NCI-H345 (cell line): ENCODE data around the gene FLRT2.

Source experiments
- DNase-seq: peaks from one replicate; lab custom pipeline; 2025; lab: John Stamatoyannopoulos, UW

Gene FLRT2

DNA sequence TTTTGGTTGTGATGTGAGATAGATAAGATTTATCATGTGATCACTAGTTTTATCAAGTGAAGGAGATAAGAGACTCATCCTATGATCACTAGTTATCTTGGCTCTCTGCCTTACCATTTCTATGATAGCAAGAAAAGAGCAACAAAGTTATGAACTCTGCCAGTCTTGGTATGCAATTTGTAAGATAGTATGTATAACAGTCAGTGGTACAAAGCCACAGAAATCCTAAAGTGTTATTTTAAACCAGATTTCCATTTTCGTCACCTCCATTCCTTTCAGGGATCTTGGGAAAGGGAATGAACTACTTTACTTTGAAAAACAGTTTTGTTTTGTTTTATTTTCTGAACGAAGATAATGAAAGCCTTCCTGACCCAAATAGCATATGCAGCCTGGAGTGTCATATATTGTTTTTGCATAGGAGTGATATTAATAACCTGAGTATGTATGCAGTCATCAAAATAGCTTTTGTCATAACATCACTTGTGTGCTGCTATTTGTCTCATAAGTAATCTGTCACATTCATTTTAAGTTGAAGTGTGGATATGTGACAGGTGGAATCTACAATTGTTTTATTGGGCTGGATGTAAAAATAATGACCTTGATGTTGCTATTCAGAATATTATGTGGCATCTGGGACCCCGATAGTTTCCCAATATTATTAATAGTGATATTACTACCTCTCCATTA is 35.0 kb downstream of the FLRT2 start:
- DNase-seq: no peak

DNA sequence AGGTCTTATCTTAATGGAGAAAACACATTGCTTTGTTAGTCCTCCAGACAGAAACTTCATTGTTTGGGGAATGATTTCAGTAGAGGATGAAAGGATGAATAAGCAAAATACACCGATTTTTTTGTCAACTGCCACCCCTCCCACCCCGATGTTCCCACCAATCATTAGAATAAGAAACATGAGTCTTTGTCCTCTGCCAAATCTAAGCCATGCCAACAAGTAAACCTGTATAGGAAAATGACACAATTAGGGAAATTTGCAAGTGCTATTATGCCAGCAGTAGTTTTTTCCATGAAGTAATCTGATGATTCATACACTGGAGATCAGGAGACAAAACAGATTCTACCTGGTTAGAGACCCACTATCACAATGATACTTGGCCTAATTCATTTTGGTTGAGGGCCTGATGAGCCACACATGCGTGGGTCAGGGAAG is 35.9 kb downstream of the FLRT2 start:
- DNase-seq: no peak

DNA sequence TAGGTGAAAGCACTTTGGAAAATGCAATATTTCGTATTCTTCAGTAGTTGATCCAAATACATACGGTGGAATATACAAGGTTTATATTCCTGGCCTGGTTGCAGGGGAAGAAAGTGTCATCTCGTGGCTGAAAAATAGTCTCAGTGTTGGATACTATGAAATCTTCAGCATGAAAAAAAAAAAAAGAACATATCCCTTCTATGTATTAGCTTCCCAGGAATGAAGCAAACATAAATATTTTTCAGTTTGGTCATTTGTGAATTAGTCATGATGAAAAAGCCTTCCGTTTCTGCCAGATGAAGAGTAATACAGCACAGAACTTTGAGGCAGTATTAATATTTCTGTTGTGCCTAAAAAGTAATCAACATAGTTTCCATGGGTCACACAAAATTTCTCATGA is 36.7 kb downstream of the FLRT2 start:
- no peak for DNase-seq

DNA sequence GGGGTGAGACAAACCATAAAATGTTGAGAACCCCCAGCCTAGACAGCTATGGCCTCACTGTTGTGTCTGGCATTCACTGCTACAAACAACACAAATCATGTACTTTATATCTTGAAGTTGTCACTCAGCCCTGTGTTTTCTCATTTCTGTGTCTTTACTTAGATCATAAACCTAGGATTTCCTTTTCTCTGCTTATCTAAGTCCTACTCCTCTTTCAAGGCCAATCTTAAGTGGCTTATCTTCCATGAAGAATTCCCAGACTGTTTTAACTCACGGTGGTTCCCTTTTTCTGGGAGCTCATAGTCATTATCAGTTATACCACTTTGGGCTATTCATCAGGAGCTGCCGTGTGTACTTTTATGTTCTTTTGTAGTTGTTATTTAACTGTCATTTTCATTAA is 42.1 kb downstream of the FLRT2 start:
- no peak for DNase-seq

DNA sequence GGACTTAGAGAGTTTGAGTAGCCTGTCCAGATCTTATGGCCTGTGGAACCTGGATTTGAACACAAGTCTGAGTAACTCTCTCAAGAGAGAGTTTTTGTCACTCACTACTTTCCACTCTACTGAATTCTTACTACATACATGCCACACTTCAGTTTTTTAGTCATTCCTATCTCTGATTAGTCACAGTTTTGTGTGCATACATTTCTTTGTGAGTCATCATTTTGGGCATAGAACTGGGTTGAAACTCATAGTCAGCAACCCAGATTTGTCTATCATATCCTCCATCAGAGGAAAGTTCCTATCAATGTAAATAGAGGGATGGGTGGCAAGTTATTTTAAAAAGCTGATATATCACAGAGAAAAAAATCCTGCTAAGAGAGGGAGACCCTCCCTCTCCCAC is 42.9 kb downstream of the FLRT2 start:
- no peak for DNase-seq

DNA sequence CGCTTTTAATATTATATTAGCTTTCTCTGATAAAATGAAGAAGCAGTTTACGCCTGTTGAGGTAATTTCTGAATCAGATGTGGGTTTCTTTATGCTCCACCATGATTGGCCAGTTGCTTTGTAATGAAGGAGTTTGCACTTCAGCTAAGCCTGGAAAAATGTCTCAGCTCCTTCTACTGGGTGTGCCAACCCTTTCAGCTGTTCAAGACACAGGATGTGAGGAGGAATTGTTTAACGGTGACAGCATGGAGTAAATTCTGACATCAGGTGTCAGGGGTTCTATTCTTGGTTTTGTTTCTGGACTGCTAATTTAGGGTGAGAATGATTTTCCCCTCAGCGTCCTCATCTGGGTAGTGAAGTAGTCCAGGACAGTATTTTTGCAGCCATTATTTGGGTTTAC is 43.5 kb downstream of the FLRT2 start:
- no peak for DNase-seq

DNA sequence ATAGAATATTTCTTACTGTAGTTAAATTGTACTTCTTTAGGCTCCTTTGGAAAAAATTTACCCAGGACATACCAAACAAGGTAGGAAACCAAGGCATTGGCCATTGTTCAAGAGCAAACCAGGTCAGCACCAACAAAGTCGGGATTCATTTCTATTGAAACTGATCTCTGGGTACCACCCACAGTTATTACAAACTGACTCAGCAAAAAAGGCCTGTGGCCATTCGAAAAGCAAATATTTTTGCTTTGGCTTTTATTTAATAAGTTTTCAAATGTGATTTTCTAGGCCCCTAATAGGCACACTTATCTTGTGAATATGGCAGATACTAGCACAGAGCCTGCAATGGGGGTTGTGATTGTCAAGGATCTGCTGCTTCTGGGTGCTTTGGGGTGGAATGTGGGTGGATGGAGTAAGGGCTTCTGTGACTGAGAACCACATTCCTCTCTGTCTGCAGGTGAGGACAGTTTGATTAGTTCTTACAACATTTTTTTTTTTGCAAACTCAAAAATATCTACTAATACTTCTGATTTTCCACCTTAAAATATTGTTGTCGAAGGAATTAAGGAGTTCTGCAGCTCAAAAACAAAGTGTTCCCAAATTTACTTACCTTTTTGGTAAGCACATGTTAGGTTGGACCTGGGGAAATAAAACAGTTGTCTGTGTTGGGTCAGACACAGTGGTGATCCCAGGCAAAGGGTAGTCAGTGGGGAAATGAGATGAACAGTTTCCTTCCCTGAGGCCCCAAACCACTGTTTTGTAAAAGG is 45.1 kb downstream of the FLRT2 start:
- no peak for DNase-seq

DNA sequence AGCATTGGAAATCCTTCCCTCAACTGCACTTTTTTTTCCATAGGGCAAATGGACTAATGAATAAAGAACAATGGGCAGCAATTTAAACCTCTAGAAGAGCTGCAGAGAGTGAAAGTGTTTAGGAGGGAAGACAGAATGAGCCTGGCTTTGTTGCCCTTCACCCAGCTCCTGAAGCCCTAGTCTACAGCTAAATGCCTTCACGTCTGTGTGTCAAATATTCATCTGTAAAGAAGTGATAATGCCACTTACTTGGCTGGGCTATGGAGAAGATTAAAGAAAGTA is 45.6 kb downstream of the FLRT2 start:
- DNase-seq: no peak

DNA sequence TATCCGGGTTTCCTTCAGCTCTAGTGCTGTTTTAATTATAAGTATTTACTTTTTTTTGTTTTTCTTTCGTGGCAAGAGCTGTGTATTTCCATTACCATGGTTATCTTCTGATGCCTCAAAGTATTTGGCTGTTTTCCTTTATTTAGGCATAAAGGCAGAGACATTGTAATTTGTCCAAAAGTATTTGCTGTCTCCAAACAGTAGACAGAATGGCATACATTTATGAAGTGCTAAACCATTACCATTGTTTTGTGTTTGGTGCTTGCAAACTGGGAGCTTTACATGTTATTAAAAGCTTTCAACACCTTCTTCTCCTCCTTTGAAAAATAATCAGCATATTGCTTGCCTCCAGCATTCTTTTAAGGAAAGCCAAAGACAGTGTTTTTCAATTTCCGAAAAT is 46.3 kb downstream of the FLRT2 start:
- no peak for DNase-seq

DNA sequence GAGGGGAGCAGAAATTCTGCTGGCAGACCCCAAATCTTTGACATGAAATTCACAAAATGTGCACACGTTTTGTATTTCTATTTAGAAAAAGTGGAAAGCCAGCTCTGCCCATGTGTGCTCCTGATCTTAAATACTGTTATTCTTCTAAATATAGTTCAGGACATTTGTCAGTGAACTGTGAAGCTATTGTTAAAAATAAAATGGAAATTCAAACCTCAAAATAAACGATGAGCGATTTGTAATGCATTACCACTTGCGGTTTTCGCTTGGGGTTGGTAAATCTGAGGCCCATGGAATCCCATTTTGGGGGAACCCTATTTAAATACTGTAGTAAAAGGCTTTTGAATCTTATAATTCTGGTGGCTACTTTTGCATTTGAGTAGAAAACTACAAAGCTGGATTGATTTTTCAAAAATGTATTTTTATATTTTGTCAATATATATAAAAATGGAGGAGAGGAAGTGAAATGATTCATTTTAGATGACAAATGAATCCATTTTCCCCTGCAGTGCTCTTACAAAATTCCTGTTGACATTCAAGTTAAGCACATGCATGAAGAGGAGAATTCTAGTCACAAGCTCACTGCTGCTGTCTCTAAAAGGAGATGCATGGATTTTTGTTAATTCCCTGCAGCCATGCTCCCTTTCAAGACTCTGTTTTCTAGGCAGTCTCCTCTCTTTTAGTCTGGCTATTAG is 47.1 kb downstream of the FLRT2 start:
- DNase-seq: no peak

DNA sequence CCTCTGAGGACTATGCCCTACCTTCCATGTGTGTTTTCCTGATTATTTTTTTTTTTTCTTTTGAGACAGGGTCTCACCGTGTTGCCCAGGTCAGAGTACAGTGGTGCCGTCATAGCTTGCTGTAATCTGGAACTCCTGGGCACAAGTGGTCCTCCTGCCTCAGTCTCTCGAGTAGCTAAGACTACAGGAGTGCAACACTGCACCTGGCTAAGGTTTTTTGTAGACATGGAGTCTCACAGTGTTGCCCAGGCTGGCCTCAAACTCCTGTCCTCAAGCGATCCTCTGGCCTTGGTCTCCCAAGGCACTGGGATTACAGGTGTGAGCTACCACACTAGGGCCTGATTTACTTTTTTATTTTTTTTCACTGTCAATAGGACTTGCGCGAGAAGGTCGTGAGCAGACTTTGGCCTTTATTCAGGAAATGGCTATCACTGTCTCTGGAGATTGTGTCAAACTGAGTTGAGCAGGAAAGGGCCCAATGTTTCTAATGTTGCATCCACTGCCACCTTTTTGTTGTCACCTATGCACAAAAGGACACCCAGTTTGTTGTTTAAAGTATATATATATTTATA is 47.7 kb downstream of the FLRT2 start:
- DNase-seq: no peak

DNA sequence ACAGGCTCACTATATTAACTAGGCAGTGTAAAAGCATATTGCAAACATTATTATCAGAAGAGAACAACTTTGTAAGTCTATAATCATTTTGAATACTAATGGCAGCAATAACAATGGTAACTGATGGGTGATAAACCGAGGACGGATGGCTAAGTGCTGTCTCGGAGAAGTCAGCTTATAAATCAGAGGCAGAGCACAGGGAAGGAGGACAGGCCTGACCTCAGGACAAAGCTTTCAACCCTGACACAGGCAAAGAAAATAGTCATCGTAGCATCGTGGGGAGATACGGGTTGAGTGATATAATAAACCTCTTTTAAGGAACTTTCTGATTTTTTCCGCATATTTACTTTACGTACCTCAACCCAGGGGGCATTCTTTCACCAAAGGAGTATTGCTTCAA is 48.4 kb downstream of the FLRT2 start:
- DNase-seq: no peak

DNA sequence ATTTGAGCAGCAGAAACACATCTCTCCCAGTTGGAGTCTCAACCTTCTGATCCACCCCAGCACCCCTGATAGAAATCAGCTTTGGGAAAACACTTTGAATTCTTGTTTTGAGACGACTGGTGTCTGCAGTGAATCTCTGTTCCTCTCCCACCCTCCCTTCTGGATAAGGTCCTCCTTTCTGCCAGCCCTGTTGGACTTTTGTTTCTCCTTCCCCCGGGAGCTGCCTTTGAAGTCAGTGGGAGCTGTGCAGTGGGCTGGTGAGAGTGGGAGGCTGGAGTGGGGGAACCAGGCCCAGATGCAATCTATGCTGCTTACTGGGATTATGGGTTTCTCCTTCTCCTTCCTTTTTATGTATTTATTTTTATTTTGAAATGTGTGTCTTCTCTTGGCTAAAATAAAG is 49.0 kb downstream of the FLRT2 start:
- no peak for DNase-seq

DNA sequence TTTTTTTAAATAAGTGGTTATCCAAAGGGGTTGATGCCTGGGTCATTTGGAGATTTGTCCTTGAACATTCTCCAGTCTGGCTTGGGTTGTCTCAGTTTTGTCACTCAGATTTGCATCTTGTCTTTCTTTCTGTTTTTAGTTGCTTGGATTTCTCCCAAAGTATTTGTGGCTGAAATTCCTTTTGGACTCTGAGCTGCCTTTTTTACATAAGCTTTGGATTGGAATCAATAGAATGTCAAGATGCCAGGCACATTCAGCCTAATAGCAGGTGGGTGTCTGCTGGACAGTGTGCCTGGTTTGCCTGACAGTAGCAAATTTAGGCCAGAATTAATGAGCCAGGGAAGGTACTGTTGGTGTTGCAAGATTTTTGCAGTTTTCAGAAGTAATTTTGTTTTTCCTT is 50.0 kb downstream of the FLRT2 start:
- no peak for DNase-seq

DNA sequence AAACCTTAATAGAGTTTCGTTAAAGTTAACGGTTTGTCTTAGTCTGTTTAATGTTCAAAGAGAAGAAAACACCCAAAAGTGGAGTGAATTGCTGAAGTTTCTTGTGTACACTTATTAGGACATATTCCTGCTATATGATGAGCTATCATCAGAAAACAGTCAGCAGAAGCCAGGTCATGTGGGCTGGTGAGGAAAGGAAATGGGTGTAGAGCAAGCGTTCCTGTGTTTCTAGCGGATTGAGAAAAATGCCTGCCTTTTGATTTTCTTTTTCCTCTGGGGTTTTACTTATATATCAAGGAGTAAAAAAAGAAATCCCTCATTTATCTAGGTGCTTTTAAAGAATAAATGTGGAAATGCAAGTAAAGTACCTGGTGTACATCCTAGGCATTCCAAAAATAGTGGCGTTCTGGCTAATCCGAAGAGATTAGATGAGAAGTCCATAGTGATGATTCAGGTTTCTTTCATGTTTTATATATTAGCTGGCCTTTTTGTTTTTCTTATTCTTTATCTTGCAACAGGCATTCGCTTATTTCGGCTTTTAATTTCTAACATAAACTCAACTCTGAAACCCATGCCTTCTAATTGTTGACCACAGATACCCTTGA is 50.7 kb downstream of the FLRT2 start:
- no peak for DNase-seq

DNA sequence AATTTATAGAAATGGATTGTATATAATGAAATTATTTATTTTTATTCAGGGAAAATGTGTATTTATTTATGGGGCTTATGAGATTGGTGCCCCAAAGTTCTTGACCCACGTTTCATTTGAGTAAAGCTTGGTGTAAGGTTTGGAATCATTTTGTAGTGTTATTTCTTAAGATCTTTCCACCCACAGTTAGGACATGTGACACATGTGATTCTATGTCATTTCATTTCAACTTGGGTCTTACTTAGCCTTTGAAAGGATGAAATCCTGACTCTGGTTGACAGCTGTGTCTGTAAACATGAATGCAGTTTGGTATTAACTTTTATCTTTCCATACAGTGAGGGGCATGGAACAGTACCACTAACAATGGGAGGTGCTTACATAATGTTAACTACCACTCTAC is 51.7 kb downstream of the FLRT2 start:
- no peak for DNase-seq

DNA sequence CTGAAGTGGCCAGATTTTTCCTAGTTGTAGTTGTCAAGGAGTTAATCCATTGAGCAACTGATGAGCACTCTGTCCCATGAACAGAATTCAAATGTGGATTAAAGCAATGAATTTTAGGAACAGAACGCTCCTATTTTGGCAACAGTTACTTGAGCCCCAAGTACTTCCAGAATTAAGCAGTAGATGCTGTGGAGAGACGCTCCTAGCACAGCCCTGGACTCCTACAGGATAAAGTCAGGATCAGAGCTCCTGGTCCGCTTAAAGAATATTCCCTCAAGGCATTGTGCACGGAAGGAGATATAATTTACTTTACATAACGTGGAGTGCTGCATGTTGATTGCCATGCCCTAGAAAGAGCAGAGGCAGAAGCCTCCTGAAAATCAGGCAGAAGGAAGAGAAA is 53.4 kb downstream of the FLRT2 start:
- DNase-seq: no peak

DNA sequence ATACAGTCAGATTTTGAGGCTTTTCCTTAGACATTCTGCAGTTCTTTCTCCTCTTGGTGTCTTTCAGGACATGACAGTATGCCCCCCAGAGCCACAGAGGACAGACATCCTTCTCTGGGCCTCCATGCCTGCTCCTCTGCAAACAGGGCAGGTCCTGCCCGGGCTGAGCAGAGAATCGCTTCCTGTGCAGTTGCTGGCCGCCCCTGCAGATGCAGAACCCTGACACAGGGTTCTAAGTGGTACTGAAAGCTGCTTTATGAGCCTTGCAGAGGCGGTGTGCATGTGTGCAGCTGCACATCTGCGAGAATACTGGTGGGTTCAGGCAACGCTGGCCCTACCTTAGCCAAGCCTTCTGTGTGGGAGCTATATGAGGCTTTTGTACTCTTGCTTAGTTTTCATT is 54.5 kb downstream of the FLRT2 start:
- no peak for DNase-seq

DNA sequence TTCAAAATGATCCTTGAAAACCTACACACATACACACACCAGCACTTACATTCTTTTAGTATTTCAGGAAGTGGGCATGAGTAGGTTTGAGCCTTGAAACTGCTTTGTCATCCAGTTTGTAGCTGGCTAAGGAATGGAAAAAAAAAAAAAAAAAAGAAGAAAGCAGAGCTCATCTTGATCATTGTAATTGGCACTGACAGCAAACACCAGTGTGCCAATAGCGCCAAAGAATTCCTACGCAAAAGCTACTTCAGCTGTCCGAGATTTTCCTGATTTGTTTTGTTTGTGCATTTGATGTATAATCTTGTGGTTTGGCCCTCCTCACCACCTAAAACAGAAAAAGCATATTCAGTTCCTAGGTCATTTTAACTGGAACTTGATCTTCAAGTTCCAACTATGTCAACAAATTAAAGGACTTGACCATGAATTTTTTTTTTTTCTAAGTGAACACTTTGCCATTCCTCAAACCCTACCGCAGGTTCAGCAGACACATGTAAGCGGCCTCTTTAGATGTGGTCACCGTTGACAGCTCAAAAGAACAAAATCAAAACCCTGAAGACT is 57.3 kb downstream of the FLRT2 start:
- DNase-seq: no peak

DNA sequence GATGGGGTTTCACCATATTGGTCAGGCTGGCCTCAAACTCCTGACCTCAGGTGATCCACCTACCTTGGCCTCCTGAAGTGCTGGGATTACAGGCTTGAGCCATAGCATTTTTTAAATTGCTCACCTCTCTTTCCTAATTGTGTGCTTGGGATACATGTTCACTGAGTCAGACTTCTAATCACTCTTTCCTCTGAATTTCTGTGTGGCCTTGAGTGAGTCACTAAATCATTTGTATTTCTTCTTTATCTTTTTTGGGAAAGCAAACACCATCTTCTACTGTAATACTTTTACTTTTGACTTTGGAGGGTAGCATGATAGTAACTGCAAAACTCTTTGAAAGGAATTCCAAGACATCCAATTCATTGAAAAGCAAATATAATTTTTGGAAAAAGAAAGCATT is 60.8 kb downstream of the FLRT2 start:
- DNase-seq: no peak

DNA sequence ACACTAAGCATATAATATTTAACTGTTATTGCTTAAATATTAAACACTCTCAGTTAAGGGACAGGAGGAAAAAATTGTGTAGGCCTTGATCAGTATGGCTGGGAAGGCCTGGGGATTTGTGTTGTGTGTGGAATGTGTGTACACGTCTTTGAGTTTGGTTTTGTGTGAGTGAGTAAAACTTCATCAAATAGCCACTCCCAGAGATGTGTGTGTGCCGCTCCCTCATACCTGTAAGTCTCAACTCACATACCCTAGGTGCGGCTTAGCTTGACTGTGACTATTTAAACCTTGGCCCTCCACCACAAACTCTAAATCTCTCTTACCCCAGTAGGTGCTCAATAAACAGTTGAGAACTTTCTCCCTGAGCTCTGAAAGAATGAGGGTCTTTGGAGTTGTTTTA is 64.3 kb downstream of the FLRT2 start:
- DNase-seq: no peak

DNA sequence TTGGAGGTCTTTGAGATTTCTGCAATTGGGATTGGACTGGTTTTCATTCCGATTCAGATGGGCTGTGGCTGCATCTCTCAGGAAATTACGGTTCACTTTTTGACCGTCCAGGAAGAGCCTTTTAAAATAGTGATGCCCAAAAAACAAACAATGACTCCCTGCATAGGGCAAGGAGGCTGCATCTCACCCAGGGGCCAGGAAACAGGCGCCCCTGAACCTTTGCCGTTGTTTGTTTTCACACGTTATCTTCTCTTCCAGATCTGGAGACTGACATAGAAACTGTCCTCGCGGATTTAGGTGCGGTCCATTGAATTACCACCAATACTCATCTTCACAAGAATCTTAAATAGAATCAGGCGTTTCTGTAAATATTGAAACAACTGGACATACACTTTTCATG is 66.0 kb downstream of the FLRT2 start:
- peak; percentile 57 for DNase-seq
